NCI-H345 (cell line): ENCODE data around the gene PSMD14.

Experiments used
- DNase-seq: peaks from one replicate; lab custom pipeline; 2025; lab: John Stamatoyannopoulos, UW

PSMD14 gene

DNA sequence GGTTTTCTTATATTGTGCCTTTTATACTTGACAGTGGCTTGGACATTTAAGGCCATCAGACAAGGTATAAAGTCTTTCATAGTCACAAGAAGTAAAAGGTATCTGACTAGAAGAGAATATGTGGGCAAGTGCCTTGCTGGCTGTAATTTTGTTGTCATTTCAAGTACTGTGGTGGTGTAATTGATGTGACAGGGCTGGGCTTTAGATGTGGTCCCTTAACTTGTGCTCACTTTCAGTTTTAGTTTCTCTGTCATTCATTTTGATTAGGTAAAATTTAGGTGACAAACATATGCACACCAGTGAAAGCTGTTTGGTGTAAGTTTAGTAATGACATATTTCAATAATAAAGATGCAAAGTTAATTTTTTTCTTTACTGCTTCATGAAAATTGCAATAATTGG, 76.6 kb downstream of the PSMD14 start:
- no peak for DNase-seq

DNA sequence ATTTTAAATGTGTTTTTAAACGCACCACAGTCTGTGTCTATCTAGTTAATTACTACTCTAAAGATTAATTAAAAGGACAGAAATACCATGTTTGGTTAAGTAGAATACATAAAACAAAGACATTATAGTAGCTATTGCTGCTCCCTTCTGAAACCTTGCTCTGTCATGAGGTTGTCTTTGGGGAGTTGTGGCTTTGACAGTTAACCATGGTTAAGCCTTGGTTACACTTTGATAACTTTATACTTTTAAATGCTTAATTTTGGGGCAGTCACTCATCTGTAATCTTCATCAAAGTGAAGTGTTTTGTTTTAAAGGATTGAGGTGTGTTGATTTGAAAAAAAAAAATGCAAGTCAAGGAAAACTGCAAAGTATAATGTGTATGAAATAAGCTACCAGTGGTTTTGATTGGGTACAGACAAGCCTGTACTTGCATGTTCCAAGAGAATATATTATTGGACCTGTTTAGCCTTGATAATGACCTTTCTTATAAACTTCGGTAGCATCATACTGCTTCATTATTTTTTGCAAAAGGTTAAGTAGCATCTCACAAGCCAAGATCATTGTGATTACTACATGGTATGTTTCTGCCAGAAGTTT, 78.1 kb downstream of the PSMD14 start:
- DNase-seq, result no peak

GRCh38 chr2:161388146-161388779, 80.0 kb downstream of the PSMD14 start:
- DNase-seq, result no peak

DNA sequence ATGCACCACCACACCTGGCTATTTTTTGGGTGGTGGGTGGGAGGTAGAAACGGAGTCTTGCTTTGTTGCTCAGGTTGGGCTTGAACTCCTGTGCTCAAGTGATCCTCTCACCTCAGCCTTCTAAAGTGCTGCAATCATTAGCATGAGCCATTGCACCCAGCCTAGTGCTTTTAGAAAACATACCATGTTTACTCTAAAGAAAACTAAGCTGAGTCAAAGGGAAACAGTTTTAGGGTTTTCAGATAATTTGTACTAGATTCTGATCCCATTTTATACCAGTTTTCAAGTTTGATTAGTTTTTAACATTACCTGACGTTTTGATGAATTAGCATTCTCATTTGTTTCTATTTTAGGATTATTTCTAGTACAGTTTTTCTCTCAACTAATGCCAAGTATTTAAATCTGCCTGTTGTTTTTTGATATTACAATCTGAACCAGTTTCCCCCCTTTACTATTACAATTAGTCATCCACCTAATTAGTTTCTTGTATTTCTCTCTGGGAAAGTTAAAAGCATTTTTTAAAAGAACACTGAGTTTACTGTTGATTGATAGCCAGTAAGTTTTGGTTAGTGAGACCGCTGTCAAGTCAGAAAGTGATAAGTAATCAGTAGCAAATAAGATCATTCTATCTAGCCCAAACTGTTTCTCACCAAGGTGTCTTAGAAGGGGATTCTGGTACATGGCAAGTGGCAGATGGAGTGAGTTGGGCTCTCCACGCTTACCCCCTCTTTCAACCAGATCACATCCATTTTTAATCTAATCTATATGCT, 83.7 kb downstream of the PSMD14 start:
- no peak for DNase-seq

GRCh38 chr2:161400076-161400475, 91.9 kb downstream of the PSMD14 start:
- no peak for DNase-seq

DNA sequence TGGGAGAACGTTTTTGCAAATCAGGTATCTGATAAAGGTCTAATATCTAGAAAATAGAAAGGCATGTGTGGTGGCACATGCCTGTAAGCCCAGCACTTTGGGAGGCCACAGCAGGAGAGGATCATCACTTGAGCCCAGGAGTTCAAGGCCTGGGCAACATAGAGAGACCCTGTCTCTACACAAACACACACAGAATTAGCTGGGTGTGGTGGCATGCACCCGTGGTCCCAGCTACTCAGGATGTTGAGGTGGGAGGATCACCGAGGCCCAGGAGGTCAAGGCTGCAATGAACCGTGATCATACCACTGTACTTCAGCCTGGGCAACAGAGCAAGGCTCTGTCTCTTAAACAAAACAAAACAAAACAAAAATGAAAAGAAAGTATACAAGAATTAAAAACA, 94.1 kb downstream of the PSMD14 start:
- DNase-seq, result no peak

DNA sequence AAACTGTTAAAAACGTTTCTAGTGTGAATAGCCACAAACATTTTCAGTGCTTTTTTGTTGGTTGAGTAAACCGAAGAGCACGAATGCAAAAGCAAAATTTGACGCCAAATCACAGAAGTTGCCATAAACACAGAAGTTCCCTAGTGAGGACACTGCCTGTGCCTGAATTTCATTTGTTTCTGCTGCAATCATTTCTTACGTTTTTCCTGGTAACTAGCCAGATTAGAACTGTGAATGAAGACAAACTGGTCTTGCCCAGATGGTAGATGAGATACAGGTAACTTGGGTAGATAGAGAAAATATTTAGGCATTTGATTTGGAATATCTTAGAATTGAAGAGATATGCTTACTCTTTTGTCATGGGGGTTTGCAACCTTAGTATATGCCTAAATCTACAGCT, 98.1 kb downstream of the PSMD14 start:
- no peak for DNase-seq

DNA sequence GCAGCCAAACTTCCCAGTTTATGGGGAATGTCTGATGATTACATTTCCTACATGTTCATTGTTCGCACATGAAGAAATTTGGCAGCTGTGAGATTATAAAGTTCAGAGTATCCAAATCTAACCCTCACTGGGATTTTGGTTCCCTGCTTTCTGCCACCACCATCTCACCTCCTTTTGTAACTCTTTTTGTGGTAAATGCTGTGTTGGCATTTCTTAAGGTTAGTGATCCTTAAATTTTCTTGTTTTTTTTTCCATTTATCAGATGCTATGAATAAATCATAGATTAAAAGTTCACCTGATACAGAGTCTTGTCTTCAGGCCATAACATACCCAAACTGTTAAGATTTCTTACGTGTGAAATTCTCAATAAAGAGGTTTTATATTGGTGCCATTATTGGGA, 99.4 kb downstream of the PSMD14 start:
- DNase-seq, result no peak

DNA sequence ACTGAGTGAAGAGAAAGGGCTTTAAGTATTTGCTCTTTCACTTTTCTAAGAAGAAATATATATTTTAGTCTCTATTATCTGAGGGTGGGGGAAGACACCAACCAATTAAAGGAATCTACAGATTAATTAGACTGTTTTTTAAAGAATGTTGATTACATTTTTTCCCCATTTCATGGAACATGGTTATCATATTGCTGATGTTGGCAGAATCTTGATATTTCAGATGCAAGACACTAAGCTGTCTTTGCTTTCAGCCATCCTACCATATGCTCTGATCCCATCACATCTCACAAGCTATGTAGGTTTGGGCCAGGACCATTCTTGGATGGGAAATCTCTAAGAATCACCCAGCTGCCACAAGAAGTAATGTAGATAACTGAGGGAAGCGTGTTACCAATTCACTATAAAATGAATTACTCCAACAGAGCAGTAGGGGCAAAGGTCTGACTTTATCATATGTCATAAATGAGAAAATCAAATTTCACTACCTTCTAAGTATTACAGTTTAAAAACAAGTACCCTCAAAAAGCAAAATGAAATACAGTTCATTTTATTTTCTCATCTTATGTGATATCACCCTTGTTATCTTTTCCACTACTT, 101.2 kb downstream of the PSMD14 start:
- no peak for DNase-seq

DNA sequence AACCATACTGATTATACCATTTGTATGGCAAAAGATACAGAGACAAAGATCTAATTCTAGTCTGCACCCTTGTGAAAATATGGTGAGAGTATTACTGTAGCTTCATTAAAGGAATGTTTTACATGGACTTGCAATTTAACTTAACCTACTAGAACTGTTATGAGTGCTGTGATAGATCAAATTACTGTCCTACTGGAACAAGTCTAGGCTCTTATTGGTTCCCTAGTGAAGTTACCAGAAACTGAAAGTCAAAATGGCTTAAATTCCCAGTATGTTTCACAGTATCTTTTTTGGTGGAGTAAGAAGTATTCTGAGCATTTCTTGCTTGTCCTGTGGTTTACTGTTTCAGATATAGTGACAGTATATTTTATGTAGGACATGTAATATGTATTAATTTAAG, 104.1 kb downstream of the PSMD14 start:
- no peak for DNase-seq

GRCh38 chr2:161414042-161415033, 106.1 kb downstream of the PSMD14 start:
- peak; percentile 60 for DNase-seq

DNA sequence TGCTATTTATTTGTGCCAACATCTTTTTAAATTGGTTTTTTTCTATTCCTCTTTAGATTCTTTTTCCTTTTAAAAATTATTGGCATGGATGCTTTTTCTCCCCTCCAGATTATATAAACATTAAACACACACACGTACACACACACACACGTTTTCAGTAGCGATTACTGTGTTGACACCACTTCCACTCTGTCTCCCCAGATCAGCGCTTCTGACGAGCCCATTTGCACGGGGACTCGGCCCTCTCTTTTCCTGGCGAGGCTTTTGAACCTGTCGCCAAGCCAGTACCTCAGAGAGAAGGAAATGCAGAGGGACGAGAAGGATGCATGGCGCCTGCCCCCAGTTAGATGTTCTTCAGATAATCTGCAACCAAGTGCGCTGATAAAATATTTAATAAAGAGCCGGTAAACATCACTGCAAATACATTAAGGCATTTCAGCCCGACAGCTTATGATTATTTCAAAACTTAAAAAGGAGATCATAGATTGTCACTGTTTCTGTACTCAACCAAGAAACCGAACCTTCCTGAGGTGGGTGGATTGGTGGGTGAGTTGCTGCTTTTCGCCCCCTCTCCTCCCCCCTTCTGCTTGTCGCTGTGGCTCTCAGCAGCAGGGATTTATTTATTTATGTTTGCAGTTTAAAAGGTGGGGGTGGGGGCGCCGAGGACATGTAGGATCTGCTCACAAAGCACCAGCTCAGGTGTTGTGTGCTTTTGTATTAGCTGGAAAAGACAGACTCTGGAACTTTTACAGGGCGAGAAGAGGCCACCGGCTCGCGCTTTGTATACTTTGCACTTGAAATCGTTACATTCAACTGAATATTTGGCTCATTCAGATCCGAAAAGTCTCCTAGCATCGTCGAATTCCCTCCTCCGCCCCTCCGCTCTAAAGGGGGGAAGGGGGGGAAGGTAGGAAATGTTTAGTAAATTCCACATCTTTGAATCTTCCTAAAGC, 107.1 kb downstream of the PSMD14 start:
- no peak for DNase-seq

GRCh38 chr2:161415987-161416707, 107.9 kb downstream of the PSMD14 start, which contains the start of gene TBR1:
Gene TBR1, plus strand, starts transcription at chr2:161416297. Its CDS starts 114 bp downstream, at chr2:161416411.
- DNase-seq, result no peak

GRCh38 chr2:161416708-161417437, 108.6 kb downstream of the PSMD14 start:
- no peak for DNase-seq

- no peak for DNase-seq
Observed at GRCh38 chr2:161417438-161418274, 109.4 kb downstream of the PSMD14 start.

- no peak for DNase-seq
Observed at GRCh38 chr2:161418275-161418714, 110.1 kb downstream of the PSMD14 start.

DNA sequence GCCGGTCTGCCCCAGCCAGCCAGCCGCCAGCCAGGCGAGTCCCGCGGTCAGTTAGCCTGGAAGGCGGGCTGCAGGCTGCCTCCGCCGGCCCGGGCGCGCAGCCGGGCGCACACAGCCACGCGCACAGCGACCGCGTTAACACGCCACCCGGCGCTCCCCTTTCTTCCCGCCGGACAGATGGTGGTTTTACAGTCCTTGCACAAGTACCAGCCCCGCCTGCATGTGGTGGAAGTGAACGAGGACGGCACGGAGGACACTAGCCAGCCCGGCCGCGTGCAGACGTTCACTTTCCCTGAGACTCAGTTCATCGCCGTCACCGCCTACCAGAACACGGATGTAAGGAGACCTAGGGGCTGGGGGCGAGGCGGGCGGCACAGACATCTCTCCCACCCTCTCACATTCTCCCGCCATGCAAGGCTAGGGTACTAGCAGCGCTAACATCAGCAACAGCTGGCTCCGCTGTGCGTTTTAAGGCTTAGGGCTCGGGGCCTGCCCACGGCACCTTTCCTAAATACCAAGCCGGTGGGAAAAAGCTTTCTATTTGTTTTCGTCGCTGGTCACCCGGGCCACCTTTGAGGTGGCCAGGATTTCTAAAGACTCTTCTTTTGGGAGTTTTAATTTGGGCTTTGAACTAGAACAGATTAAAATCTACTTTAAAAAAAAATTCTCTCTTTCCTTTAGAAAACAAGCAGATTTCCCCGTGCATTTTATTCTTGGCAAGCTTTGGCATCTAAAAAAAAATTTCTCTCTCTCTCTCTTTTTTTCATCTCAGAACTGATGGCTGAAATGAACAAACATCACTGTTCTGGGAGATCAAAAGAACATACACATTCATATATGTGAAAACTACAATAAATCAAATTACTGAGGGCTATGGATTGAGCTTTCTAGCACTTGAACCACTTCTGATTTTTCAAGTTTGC, 110.8 kb downstream of the PSMD14 start:
- no peak for DNase-seq
